ENCODE measurements around the gene LRRC47. TPM values are rescaled to one million over a fixed set of nuclear protein-coding genes. Genes with fewer than 3 reads are reported as not detected.

Gene LRRC47
- total RNA-seq, 2 experiments from 2014 or later = 43.0 to 45.6 TPM

Other genes starting within 250 kb of the LRRC47 start
- gene MEGF6, start 185.0 kb downstream of the LRRC47 start, total RNA-seq = 1 to 10 TPM; 1.3 to 1.6 TPM
- gene TPRG1L, start 171.5 kb downstream of the LRRC47 start, total RNA-seq = 10 to 100 TPM; 14.2 to 15.0 TPM
- 10 to 100 TPM; 31.3 to 35.6 TPM for gene WRAP73, start 146.4 kb downstream of the LRRC47 start, total RNA-seq
- under 1 TPM; 0.84 to 0.95 TPM for gene TP73, start 144.0 kb downstream of the LRRC47 start, total RNA-seq
- gene CCDC27, start 44.0 kb downstream of the LRRC47 start, total RNA-seq = not detected
- gene SMIM1, start 23.7 kb downstream of the LRRC47 start, total RNA-seq = 1 to 10 TPM in 1 of 2 experiments, under 1 TPM in 1; 0.99 to 1.7 TPM
- gene CEP104, start 60.7 kb upstream of the LRRC47 start, total RNA-seq = 10 to 100 TPM; 36.6 to 41.6 TPM
- 10 to 100 TPM; 12.2 to 13.6 TPM for gene DFFB, start 61.0 kb upstream of the LRRC47 start, total RNA-seq
- gene C1orf174, start 103.8 kb upstream of the LRRC47 start, total RNA-seq = 10 to 100 TPM; 51.8 to 52.2 TPM